T47D (cell line): ENCODE measurements around the gene ZC2HC1B.

Source experiments
- DNase-seq, 2 experiments: peaks; one replicate each; pipeline versions ENCODE4 v3.0.0 to v3.0.0-alpha.2; 2011 to 2012; ENCODE audit warnings: low read depth in 1 of 2, low spot score in 1 of 2
- JUND ChIP-seq: IDR thresholded peaks from 2 replicates; pipeline ENCODE4 v1.6.1; 2012; ENCODE audit warnings: low read depth
- in situ Hi-C: cut with HindIII; loops from 2 replicates; pipeline ENCODE4 v1.10.0; 2016; ENCODE audit warnings: low sequenced_read_pairs, low pct_unique_long_range_greater_than_20kb

The ZC2HC1B gene

GRCh38 chr6:143864234-143864633, at the start of gene ZC2HC1B:
Gene ZC2HC1B, plus strand, starts transcription at chr6:143864474. Its CDS starts 66 bp downstream, at chr6:143864540.
- in situ Hi-C loops, result no loop called here
- no peak for TF ChIP-seq JUND

GRCh38 chr6:143817621-143818020, 46.7 kb upstream of the ZC2HC1B start:
- DNase-seq, result no peak
- TF ChIP-seq JUND, result no peak
- in situ Hi-C loops, result no loop called here

More at GRCh38 chr6:143864234-143864633, at the start of gene ZC2HC1B:
- no peak for DNase-seq

GRCh38 chr6:143821359-143821758, 42.9 kb upstream of the ZC2HC1B start:
- in situ Hi-C loops, result no loop called here
- TF ChIP-seq JUND, result no peak
- DNase-seq, result no peak

- no peak for TF ChIP-seq JUND
- in situ Hi-C loops, result no loop called here
- no peak for DNase-seq
Measured at GRCh38 chr6:143822584-143823024, 41.7 kb upstream of the ZC2HC1B start.

GRCh38 chr6:143823548-143823947, 40.7 kb upstream of the ZC2HC1B start:
- TF ChIP-seq JUND, result no peak
- no peak for DNase-seq
- in situ Hi-C loops, result no loop called here

- no peak for DNase-seq
- in situ Hi-C loops, result no loop called here
- no peak for TF ChIP-seq JUND
Measured at GRCh38 chr6:143828572-143828971, 35.7 kb upstream of the ZC2HC1B start.

GRCh38 chr6:143836150-143836549, 28.1 kb upstream of the ZC2HC1B start:
- TF ChIP-seq JUND, result no peak
- DNase-seq, result no peak
- in situ Hi-C loops, result no loop called here

- DNase-seq, result no peak
- TF ChIP-seq JUND, result no peak
- in situ Hi-C loops, result no loop called here
Measured at GRCh38 chr6:143838395-143838794, 25.9 kb upstream of the ZC2HC1B start.

- no peak for TF ChIP-seq JUND
- in situ Hi-C loops, result no loop called here
- no peak for DNase-seq
Measured at GRCh38 chr6:143839196-143839595, 25.1 kb upstream of the ZC2HC1B start.

GRCh38 chr6:143840595-143841265, 23.5 kb upstream of the ZC2HC1B start:
- no peak for TF ChIP-seq JUND

GRCh38 chr6:143842461-143842901, 21.8 kb upstream of the ZC2HC1B start:
- DNase-seq, result no peak
- TF ChIP-seq JUND, result no peak
- in situ Hi-C loops, result no loop called here

More at GRCh38 chr6:143840595-143841265, 23.5 kb upstream of the ZC2HC1B start:
- DNase-seq, result no peak
- in situ Hi-C loops, result no loop called here

GRCh38 chr6:143842902-143843676, 21.2 kb upstream of the ZC2HC1B start, which contains the start of gene LTV1:
Gene LTV1, plus strand, starts transcription at chr6:143843338. Its CDS starts 140 bp downstream, at chr6:143843478.
- no peak for TF ChIP-seq JUND
- in situ Hi-C loops, result no loop called here
- DNase-seq, result peak; percentile 91 to 94

- peak in 1 of 2 experiments; percentile 1 for DNase-seq
- TF ChIP-seq JUND, result no peak
- in situ Hi-C loops, result no loop called here
Measured at GRCh38 chr6:143843677-143843999, 20.6 kb upstream of the ZC2HC1B start.
